ENCODE measurements around the gene STOX2. TPM values are rescaled to one million over a fixed set of nuclear protein-coding genes. Genes with fewer than 3 reads are reported as not detected.

The STOX2 gene
- total and polyA plus RNA-seq, 9 donors: 2.2 to 16.4 (median 6.4) TPM

DNA sequence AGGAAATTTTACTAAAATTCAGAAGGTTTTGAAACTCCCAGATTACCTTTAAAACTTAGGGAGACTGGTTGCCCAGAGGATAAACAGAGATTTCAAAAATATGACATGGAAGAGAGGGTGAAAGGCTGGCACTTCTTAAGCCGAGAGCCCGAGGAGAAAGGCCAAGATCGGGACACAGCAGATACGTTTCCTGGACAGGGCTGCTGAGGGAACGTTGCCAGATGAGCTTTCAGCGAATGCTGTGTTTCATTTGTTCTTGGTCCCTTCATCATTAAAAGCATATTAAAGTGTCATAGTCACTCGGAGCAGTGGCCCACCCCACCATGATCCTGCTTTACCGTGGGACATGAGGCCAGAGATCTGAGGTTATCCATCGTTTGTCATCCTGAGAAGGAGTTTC, 37.9 kb upstream of the STOX2 start:
- Histone ChIP-seq H3K27ac (no peak overlapping the region), H3K4me1 (ENCODE audit: insufficient read depth) (no peaks in the 10 kb centered on the region), H3K36me3 (no peaks in the 10 kb centered on the region), H3K4me3 (no peak overlapping the region), H3K27me3 (no peaks in the 10 kb centered on the region), H3K9me3 (no peaks in the 10 kb centered on the region)
- TF ChIP-seq, protein P1, sequence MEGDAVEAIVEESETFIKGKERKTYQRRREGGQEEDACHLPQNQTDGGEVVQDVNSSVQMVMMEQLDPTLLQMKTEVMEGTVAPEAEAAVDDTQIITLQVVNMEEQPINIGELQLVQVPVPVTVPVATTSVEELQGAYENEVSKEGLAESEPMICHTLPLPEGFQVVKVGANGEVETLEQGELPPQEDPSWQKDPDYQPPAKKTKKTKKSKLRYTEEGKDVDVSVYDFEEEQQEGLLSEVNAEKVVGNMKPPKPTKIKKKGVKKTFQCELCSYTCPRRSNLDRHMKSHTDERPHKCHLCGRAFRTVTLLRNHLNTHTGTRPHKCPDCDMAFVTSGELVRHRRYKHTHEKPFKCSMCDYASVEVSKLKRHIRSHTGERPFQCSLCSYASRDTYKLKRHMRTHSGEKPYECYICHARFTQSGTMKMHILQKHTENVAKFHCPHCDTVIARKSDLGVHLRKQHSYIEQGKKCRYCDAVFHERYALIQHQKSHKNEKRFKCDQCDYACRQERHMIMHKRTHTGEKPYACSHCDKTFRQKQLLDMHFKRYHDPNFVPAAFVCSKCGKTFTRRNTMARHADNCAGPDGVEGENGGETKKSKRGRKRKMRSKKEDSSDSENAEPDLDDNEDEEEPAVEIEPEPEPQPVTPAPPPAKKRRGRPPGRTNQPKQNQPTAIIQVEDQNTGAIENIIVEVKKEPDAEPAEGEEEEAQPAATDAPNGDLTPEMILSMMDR (IDR thresholded peaks at IDR 0.05): no peak
- TF ChIP-seq POLR2A (IDR thresholded peaks at IDR 0.05) (no peak), EP300 (IDR thresholded peaks at IDR 0.05) (no peak)
- intact Hi-C loops (cut with DNase I): no loop called here
- 55 to 76% (median 61%) methylated on average over 9 of the region's 9 CpGs for WGBS, 3 donors
- no peak for DNase-seq

DNA sequence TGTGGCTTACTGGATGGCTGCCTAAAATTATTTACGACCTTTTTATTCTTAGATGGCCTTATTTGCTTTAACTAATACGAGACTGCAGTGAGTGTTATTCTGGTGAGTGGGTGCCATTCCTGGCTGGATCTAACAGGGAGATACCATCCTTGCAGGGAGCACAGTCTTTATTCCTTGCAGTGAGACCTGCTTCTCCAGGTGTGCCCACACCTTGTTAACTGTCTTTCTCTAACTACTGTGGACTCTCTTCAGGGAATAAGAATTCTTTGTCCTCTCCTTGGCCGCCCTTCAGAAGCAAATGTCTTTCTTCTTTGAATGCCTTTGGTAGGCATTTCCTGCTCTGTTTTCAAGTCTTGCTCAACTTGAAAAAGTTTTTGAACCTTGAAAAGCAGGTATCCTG, 34.1 kb upstream of the STOX2 start:
- Histone ChIP-seq H3K36me3 (no peaks in the 10 kb centered on the region), H3K27me3 (no peaks in the 10 kb centered on the region), H3K9me3 (no peaks in the 10 kb centered on the region), H3K4me1 (ENCODE audit: insufficient read depth) (no peaks in the 10 kb centered on the region), H3K27ac (no peak overlapping the region), H3K4me3 (no peak overlapping the region)
- TF ChIP-seq, protein P1 (IDR thresholded peaks at IDR 0.05): no peak
- no peak for TF ChIP-seq EP300 (IDR thresholded peaks at IDR 0.05)
- TF ChIP-seq POLR2A (IDR thresholded peaks at IDR 0.05): no peak
- intact Hi-C loops (cut with DNase I): no loop called here
- DNase-seq: no peak
- WGBS, 3 donors: 88 to 92% (median 89%) methylated on average over 3 of the region's 3 CpGs

DNA sequence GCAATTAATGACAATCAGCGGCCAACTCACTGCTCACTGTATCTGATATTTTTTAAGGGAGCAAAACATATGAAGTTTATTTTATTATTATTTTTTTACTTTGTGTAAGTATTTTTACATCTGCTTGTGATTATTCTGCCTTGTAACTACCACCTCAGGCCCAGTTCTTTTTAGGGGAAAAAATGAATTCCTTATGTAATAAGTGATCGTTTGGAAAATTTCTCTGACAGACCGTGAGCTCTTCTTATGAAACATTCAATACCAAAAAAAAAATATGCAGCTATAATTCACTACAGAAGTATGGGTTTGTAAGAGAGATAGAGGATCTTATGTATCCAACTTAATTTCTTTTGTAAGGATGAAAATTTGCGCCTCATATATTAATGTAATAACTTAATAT, 33.5 kb upstream of the STOX2 start:
- H3K36me3 ChIP-seq: no peaks in the 10 kb centered on the region
- H3K4me1 ChIP-seq (ENCODE audit: insufficient read depth): no peaks in the 10 kb centered on the region
- no peak overlapping the region for H3K4me3 ChIP-seq
- intact Hi-C loops (cut with DNase I): no loop called here
- no peaks in the 10 kb centered on the region for H3K27me3 ChIP-seq
- no peak for DNase-seq
- WGBS, 3 donors: 77 to 82% (median 80%) methylated on average over 4 of the region's 4 CpGs
- TF ChIP-seq EP300 (IDR thresholded peaks at IDR 0.05) (no peak), POLR2A (IDR thresholded peaks at IDR 0.05) (no peak)
- TF ChIP-seq, protein P1 (IDR thresholded peaks at IDR 0.05): no peak
- no peaks in the 10 kb centered on the region for H3K9me3 ChIP-seq
- H3K27ac ChIP-seq: no peak overlapping the region

DNA sequence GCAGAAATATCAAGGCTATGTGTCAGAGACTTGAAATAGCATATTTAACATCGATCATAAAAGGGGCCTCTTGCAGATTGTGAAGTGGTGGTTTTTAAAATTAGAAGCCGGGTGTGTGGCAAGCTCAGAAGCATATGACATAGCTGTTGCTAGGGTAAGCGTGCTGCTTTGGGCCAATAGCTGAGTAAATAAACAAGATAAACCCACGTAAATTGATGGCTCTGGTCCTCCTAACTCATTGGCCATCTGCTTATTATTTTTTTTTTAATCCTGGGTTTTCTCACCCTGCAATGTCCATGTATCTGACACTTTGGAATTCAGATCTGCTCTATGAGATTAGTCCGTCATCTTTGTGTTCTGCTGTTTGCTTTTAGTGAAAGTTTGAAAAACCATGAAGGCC, 32.6 kb upstream of the STOX2 start:
- Histone ChIP-seq H3K36me3 (no peaks in the 10 kb centered on the region), H3K9me3 (no peaks in the 10 kb centered on the region), H3K4me3 (no peak overlapping the region), H3K4me1 (ENCODE audit: insufficient read depth) (peaks cover 2% of the 10 kb centered on the region), H3K27me3 (no peaks in the 10 kb centered on the region), H3K27ac (no peak overlapping the region)
- no peak for DNase-seq
- TF ChIP-seq EP300 (IDR thresholded peaks at IDR 0.05): no peak
- no peak for TF ChIP-seq POLR2A (IDR thresholded peaks at IDR 0.05)
- TF ChIP-seq, protein P1 (IDR thresholded peaks at IDR 0.05): no peak
- intact Hi-C loops (cut with DNase I): no loop called here
- 35 to 47% (median 42%) methylated on average over 5 of the region's 5 CpGs for WGBS, 3 donors
